Measurements from ENCODE around the gene CDC42BPA. TPM values are rescaled to one million over a fixed set of nuclear protein-coding genes. Genes with fewer than 3 reads are reported as not detected.

Gene CDC42BPA
- total RNA-seq, 1 experiment from 2014 or later, result 25.2 TPM

- TF ChIP-seq AFF4 (CRISPR knock-in tag; IDR thresholded peaks at IDR 0.05; ENCODE audit: borderline replicate concordance) (no peak), TCF7 (CRISPR knock-in tag; IDR thresholded peaks at IDR 0.05; ENCODE audit: low read depth) (no peak)
- TF ChIP-seq, protein P1, sequence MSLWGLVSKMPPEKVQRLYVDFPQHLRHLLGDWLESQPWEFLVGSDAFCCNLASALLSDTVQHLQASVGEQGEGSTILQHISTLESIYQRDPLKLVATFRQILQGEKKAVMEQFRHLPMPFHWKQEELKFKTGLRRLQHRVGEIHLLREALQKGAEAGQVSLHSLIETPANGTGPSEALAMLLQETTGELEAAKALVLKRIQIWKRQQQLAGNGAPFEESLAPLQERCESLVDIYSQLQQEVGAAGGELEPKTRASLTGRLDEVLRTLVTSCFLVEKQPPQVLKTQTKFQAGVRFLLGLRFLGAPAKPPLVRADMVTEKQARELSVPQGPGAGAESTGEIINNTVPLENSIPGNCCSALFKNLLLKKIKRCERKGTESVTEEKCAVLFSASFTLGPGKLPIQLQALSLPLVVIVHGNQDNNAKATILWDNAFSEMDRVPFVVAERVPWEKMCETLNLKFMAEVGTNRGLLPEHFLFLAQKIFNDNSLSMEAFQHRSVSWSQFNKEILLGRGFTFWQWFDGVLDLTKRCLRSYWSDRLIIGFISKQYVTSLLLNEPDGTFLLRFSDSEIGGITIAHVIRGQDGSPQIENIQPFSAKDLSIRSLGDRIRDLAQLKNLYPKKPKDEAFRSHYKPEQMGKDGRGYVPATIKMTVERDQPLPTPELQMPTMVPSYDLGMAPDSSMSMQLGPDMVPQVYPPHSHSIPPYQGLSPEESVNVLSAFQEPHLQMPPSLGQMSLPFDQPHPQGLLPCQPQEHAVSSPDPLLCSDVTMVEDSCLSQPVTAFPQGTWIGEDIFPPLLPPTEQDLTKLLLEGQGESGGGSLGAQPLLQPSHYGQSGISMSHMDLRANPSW (CRISPR knock-in tag; conservative IDR thresholded peaks at IDR 0.05; ENCODE audit: low read depth), result no peak
Measured at GRCh38 chr1:227265891-227266290, 52.4 kb downstream of the CDC42BPA start (continued).

- CTCF ChIA-PET, result no interaction called here
- TF ChIP-seq, protein P2, sequence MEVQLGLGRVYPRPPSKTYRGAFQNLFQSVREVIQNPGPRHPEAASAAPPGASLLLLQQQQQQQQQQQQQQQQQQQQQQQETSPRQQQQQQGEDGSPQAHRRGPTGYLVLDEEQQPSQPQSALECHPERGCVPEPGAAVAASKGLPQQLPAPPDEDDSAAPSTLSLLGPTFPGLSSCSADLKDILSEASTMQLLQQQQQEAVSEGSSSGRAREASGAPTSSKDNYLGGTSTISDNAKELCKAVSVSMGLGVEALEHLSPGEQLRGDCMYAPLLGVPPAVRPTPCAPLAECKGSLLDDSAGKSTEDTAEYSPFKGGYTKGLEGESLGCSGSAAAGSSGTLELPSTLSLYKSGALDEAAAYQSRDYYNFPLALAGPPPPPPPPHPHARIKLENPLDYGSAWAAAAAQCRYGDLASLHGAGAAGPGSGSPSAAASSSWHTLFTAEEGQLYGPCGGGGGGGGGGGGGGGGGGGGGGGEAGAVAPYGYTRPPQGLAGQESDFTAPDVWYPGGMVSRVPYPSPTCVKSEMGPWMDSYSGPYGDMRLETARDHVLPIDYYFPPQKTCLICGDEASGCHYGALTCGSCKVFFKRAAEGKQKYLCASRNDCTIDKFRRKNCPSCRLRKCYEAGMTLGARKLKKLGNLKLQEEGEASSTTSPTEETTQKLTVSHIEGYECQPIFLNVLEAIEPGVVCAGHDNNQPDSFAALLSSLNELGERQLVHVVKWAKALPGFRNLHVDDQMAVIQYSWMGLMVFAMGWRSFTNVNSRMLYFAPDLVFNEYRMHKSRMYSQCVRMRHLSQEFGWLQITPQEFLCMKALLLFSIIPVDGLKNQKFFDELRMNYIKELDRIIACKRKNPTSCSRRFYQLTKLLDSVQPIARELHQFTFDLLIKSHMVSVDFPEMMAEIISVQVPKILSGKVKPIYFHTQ (CRISPR knock-in tag; IDR thresholded peaks at IDR 0.05), result no peak
- TF ChIP-seq, protein P3, sequence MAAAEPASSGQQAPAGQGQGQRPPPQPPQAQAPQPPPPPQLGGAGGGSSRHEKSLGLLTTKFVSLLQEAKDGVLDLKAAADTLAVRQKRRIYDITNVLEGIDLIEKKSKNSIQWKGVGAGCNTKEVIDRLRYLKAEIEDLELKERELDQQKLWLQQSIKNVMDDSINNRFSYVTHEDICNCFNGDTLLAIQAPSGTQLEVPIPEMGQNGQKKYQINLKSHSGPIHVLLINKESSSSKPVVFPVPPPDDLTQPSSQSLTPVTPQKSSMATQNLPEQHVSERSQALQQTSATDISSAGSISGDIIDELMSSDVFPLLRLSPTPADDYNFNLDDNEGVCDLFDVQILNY (CRISPR knock-in tag; IDR thresholded peaks at IDR 0.05), result no peak
- no peak for TF ChIP-seq E2F4 (CRISPR knock-in tag; IDR thresholded peaks at IDR 0.05; ENCODE audit: borderline replicate concordance, low read depth)
- TF ChIP-seq, protein P4, sequence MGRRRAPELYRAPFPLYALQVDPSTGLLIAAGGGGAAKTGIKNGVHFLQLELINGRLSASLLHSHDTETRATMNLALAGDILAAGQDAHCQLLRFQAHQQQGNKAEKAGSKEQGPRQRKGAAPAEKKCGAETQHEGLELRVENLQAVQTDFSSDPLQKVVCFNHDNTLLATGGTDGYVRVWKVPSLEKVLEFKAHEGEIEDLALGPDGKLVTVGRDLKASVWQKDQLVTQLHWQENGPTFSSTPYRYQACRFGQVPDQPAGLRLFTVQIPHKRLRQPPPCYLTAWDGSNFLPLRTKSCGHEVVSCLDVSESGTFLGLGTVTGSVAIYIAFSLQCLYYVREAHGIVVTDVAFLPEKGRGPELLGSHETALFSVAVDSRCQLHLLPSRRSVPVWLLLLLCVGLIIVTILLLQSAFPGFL (CRISPR knock-in tag; IDR thresholded peaks at IDR 0.05; ENCODE audit: borderline replicate concordance), result no peak
- TF ChIP-seq, protein P5, sequence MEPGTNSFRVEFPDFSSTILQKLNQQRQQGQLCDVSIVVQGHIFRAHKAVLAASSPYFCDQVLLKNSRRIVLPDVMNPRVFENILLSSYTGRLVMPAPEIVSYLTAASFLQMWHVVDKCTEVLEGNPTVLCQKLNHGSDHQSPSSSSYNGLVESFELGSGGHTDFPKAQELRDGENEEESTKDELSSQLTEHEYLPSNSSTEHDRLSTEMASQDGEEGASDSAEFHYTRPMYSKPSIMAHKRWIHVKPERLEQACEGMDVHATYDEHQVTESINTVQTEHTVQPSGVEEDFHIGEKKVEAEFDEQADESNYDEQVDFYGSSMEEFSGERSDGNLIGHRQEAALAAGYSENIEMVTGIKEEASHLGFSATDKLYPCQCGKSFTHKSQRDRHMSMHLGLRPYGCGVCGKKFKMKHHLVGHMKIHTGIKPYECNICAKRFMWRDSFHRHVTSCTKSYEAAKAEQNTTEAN (CRISPR knock-in tag; IDR thresholded peaks at IDR 0.05), result no peak
- no peak for TF ChIP-seq AFF4 (CRISPR knock-in tag; IDR thresholded peaks at IDR 0.05; ENCODE audit: borderline replicate concordance)
- TF ChIP-seq, protein P6, sequence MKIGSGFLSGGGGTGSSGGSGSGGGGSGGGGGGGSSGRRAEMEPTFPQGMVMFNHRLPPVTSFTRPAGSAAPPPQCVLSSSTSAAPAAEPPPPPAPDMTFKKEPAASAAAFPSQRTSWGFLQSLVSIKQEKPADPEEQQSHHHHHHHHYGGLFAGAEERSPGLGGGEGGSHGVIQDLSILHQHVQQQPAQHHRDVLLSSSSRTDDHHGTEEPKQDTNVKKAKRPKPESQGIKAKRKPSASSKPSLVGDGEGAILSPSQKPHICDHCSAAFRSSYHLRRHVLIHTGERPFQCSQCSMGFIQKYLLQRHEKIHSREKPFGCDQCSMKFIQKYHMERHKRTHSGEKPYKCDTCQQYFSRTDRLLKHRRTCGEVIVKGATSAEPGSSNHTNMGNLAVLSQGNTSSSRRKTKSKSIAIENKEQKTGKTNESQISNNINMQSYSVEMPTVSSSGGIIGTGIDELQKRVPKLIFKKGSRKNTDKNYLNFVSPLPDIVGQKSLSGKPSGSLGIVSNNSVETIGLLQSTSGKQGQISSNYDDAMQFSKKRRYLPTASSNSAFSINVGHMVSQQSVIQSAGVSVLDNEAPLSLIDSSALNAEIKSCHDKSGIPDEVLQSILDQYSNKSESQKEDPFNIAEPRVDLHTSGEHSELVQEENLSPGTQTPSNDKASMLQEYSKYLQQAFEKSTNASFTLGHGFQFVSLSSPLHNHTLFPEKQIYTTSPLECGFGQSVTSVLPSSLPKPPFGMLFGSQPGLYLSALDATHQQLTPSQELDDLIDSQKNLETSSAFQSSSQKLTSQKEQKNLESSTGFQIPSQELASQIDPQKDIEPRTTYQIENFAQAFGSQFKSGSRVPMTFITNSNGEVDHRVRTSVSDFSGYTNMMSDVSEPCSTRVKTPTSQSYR (CRISPR knock-in tag; IDR thresholded peaks at IDR 0.05), result no peak
- no peak for TF ChIP-seq JUN (CRISPR knock-in tag; IDR thresholded peaks at IDR 0.05)
Measured at GRCh38 chr1:227263869-227264268, 54.4 kb downstream of the CDC42BPA start.

More at GRCh38 chr1:227263869-227264268, 54.4 kb downstream of the CDC42BPA start:
- DNase-seq (ENCODE audit: low spot score), result no peak
- Mint-ChIP-seq H3K36me3 (no peaks in the 10 kb centered on the region), H3K4me1 (peaks cover 19% of the 10 kb centered on the region), H3K9me3 (no peaks in the 10 kb centered on the region), H3K4me3 (no peak overlapping the region), H3K27me3 (ENCODE audit: low read depth) (no peaks in the 10 kb centered on the region), H3K27ac (no peak overlapping the region)
- no peak for ATAC-seq
- POLR2A ChIA-PET, result no interaction called here
